Stimulated activated CD4-positive, alpha-beta T cell treated with anti-CD3 and anti-CD28 coated beads, TNF-alpha, amount 100 ng/mL, for 1 hour (primary cell): ENCODE measurements around the gene ARHGAP44.

ENCODE experiments used
- DNase-seq, 3 donors: peaks; one replicate each; pipeline ENCODE4 v3.0.0-alpha.2; 2020; ENCODE audit warnings: low read depth in 3 of 3, low spot score in 1 of 3

Gene ARHGAP44

GRCh38 chr17:12990926-12991325, 201.6 kb downstream of the ARHGAP44 start:
- DNase-seq: no peak

- DNase-seq: no peak
Measured at GRCh38 chr17:12992676-12993075, 203.4 kb downstream of the ARHGAP44 start.

GRCh38 chr17:12993631-12994030, 204.3 kb downstream of the ARHGAP44 start:
- DNase-seq: no peak

GRCh38 chr17:12994341-12995074, 205.2 kb downstream of the ARHGAP44 start:
- no peak for DNase-seq

- no peak for DNase-seq
Measured at GRCh38 chr17:12995106-12995895, 206.0 kb downstream of the ARHGAP44 start.

- DNase-seq: no peak
Measured at GRCh38 chr17:12995896-12996295, 206.6 kb downstream of the ARHGAP44 start.

- no peak for DNase-seq
Measured at GRCh38 chr17:12996357-12996756, 207.1 kb downstream of the ARHGAP44 start.

GRCh38 chr17:12996941-12997340, 207.6 kb downstream of the ARHGAP44 start:
- no peak for DNase-seq

GRCh38 chr17:12998461-12998860, 209.2 kb downstream of the ARHGAP44 start:
- DNase-seq: no peak

GRCh38 chr17:12998874-12999273, 209.6 kb downstream of the ARHGAP44 start:
- no peak for DNase-seq

- no peak for DNase-seq
Measured at GRCh38 chr17:13000561-13000960, 211.3 kb downstream of the ARHGAP44 start.

GRCh38 chr17:13001991-13002615, 212.8 kb downstream of the ARHGAP44 start:
- DNase-seq: no peak

- peak in 1 of 3 donors; percentile 39 for DNase-seq
Measured at GRCh38 chr17:13002761-13003453, 213.6 kb downstream of the ARHGAP44 start.

GRCh38 chr17:13003454-13003851, 214.2 kb downstream of the ARHGAP44 start:
- DNase-seq: no peak

- no peak for DNase-seq
Measured at GRCh38 chr17:13003927-13004326, 214.6 kb downstream of the ARHGAP44 start.

GRCh38 chr17:13004336-13004735, 215.0 kb downstream of the ARHGAP44 start:
- DNase-seq: no peak

- no peak for DNase-seq
Measured at GRCh38 chr17:13005530-13005929, 216.2 kb downstream of the ARHGAP44 start.

- no peak for DNase-seq
Measured at GRCh38 chr17:13008461-13008860, 219.2 kb downstream of the ARHGAP44 start.

GRCh38 chr17:13010959-13011358, 221.7 kb downstream of the ARHGAP44 start:
- no peak for DNase-seq

- no peak for DNase-seq
Measured at GRCh38 chr17:13014801-13015200, 225.5 kb downstream of the ARHGAP44 start.

GRCh38 chr17:13016881-13017654, 227.8 kb downstream of the ARHGAP44 start:
- DNase-seq: no peak
